GM21447 (cell line): ENCODE results near the gene G6PC3.

Source experiments
- ATAC-seq: cut with Tn5 transposase; IDR thresholded peaks from one replicate; pipeline ENCODE4 v1.9.1; 2021; ENCODE audit not compliant: unreplicated experiment

G6PC3 gene

DNA sequence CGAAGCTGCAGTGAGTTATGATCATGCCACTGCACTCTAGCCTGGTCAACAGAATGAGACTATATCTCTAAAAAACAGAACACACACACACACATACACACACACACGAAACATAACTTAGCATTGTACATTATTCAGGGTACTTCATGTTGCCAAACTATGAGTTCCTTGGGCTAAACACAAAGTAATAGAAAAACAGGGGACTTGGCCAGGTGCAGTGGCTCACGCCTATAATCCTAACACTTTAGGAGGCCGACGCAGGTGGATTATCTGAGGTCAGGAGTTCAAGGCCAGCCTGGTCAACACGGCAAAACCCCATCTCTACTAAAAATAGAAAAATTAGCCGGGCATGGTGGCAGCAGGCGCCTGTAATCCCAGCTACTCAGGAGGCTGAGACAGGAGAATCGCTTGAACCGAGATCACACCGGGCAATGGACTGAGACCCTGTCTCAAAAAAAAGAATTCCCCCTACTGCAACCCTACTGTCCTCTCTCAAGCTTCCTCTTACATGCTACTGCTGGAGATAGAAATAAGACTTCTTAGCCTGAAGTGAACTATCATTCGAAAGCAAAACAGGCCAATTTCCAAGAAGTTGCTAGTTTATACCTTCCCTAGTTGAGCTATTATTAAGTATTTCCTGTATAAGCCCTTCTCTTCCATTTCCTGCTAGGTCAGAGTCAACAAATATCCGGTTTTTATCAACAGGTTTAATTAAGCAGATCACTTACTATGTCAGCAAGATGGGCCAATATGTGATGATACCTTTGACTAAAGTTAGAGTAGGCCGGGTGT, 11.2 kb upstream of the G6PC3 start:
- ATAC-seq: no peak

DNA sequence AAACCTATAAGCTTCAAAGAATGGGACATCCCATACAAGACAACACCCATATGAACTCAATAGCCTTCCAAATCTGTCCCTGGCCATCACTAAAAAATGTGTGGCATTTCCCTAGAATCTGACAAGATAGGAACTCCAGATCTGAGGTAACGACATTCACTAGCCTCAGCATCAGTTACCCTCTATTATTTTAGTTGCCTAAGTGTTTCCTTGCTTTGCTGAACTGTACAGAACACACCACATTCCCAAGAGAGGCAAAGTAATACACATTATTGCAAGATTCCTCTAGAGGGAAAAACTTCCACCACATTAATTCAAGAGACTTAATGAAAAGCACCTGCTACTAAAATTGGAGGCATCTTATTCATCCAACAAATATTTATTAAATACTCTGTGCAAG, 9.1 kb upstream of the G6PC3 start:
- ATAC-seq: no peak

DNA sequence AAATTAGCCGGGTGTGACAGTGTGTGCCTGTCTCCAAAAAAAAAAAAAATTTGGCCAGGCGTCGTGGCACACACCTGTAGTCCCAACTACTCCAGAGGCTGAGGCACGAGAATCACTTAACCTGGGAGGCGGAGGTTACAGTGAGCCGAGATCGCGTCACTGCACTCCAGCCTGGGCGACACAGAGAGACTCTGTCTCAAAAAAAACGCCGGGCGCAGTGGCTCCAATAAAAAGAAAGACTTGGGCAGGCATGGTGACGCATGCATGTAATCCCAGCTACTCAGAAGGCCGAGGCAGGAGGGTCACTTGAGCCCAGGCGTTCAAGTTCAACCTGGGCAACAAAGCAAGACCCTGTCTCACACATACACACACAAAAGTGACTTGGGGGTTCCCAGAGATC, 7.7 kb upstream of the G6PC3 start:
- ATAC-seq: no peak

DNA sequence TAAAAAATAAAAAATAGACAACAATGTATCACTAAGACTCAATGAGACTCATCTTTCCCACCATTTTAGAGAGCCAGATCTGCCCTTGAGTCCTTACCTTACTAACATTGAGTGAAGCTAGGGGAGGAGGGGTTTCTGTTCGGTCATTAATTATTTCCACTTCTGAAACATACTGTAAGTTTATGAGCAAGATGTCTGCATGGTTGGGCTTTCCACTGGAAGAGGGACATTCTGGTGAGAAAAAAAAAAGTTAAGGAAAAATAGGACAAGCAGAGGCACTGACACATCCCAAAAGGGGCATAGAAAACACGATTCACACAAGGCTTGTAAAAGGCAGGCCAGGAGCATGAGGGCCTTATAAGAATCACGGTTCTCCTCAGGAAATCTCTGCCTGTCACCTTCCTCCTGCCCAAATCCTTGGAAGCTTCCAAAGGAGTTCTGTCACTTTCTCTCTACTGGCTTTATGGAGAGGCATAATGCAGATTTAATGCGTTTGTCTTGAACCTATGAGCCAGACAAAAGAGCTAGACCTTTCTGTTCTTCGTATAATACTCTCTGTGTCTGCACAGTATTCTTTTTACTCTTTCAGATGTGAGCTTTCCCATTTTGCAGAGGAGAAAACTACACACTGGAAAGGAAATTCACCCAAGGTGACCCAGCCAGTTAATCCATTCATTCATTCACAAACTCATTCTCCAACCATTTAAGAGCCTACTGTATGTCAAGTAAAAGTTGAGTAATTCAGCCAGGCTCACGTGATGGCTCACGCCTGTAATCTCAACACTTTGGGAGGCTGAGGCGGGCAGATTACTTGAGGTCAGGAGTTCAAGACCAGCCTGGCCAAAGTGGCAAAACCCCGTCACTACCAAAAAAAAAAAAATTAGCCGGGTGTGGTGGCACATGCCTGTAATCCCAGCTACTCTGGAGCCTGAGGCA, 6.6 kb upstream of the G6PC3 start:
- no peak for ATAC-seq

DNA sequence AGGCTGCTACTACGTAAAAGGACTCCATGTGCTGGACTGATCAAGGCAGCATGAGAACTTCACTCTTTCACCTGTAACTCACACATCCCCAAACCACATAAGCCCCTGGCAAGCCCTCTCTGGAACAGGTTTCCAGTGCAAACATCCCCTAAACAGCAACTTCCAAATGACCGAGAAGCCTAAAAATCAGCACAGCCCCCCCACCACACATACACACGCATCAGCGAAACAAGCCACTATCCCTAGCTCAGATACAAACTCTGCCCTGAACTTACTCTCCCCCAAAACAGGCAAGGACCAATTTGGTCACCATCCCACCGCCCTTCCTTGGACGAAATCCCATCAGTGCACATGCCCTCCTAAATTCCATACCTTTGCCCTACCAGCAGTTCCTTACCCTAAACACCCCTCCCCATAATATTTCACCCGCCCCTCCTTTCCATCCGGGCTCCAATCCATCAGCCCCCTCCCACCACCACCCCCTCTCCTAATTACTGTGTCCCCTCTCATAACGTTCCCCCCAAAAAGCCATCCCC, 4.8 kb upstream of the G6PC3 start:
- no peak for ATAC-seq

DNA sequence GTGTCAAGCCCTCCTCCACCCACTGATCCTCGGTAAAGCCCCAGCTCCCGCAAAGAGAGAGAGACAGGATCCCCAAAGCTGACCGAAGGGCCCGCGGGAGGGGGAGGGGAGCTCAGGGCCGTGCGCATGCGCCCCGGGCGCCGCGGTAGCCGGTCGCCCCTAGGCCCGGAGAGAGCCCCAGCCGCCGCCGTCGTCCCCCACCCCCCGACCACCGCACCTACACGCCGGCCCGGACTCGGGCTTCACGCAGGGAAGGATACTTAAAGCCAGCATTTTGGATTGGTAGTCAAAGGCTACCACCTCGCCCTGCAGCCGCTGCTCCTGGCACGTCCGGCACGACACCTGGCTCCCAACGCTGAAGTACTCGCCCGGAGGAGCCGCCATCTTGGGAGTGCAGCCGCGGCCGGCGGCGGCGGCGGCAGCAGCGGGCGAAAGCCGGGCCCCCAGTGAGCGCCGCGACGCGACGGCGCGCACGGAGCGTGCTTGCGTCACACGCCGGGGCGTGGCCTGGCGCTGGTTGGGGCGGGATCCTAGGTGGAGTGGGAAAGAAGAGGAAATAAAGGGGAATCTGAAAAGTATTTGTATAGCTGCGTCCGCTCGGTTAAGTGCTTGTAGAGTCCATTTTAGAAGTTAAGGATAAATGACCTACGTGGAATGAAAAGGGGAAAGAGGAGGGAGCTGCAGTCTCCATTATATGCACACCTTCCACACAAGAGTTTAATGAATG, 4.2 kb upstream of the G6PC3 start, which contains the start of gene LSM12:
TSS of gene LSM12 (minus strand) at position 468 of the 727 bp plus-strand sequence. CDS start at position 384, 84 bp downstream.
- peak; percentile 50 for ATAC-seq

DNA sequence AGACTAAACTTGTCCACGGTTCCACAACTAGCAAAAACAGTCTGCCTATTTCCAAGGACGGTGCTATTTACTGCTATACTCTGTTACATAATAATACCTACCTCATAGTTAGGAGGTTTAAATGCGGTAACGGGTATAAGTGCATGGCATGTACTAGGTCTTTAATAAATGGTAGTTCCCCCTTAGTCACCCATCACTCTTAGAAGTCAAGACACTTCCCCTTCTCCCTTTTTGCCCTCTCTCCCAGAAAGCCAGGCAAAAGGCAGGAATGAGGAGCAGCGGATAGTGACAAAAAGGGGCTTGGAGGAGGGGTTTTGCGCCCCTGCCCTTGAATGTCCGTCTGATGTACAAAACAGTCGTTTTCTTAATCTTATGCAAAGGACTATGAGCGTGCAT, 3.0 kb upstream of the G6PC3 start:
- ATAC-seq: no peak

DNA sequence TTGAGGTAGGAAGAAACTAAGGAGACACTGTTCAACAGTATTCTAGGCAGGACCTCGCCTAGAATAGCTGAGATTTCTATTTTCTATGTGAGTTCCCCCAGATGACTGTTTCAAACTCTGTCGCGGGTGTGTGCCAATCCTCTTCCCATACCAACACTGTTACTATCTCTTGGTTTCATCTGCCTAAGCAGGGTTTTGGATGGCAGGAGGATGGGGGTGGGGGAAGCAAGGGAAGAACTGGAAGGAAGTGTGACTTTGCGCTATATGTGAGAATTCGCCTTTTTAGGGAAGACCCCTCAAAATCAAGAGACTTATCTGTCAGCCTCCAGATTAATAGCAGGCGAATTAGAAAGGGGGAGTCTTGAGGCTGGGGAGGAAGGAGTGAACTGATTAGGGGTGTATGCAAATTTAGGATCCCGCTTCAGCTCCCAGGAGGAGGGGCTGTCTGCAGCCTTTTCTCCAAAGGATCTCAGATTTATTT, 521 bp upstream of the G6PC3 start:
- ATAC-seq: peak; percentile 11

DNA sequence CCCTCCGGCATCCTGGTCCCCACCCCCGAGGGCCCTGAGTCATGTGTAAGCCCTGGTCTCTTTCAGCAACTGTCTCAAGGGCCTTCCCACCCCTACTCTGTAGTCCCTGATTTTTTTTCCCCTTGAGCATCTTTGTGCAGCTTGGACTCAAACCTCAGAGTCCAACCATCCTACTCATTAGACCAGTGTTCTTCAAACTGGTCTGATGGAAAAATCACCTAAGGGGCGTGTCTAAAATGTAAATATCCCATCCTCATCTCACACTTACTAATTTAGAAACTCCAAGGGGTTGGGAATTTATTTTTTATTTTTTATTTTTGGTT, 624 bp downstream of the G6PC3 start:
- peak; percentile 24 for ATAC-seq

DNA sequence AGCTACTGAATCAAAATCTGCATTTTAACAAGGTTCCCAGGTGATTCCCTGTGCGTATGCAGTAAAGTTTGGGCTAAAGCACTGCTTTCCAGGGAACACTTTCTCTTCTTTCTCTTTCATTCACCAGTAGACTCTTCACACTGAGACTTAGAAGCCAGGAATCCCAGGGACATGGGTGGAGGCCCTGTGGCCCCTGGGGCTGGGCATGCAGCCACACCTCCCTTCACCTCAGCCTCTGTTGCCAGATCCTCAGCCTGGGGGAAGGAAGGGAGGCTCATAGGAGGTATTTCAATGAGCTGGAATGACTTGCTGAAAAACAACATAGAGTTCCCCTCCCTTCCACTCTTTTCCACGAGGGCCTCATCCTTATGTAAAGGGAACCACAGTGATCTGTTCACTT, 1.2 kb downstream of the G6PC3 start:
- no peak for ATAC-seq

DNA sequence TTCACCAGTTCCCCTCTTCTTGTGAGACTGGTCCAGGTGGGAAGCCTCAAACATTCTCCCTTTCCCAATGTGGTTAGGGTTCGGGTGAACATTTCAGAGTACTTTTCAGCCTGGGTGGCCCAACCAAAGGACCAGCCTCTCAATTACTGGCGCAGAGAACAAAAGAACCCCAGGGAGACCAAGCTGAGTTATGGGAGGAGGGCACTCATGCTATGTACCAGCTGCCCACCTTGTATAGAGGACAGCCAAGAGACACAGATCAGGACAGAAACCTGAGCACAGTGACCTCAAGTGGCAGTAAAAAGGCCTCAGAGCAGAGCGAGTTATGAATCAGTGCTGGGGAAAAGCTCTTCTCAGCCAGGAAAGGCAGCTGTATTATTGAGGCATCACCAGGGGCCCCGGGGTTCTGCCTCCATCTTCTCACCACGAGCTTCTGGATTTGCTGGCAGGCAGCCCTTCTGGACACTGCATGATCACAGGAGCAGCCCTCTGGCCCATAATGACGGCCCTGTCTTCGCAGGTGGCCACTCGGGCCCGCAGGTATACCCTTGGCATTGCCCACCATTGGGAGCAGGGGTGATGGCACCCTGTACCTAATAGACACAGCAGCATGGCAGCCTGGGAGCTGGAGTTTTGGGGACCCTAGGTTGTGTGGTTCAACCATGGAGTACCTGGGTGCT, 3.8 kb downstream of the G6PC3 start:
- ATAC-seq: no peak

DNA sequence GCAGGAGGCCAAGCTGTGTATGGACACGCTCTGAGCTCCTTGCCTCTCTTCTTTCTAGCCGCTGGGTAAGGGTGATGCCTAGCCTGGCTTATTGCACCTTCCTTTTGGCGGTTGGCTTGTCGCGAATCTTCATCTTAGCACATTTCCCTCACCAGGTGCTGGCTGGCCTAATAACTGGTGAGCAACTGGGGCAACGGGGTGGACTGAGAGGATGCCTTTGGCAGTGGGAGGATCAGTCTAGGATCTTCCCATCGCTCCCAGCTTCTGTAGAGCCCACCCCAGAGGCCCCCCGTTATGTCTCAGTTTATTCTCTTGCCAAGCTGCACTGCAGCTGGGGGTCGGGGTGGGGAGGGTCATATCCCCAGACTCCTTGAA, 4.4 kb downstream of the G6PC3 start:
- no peak for ATAC-seq

DNA sequence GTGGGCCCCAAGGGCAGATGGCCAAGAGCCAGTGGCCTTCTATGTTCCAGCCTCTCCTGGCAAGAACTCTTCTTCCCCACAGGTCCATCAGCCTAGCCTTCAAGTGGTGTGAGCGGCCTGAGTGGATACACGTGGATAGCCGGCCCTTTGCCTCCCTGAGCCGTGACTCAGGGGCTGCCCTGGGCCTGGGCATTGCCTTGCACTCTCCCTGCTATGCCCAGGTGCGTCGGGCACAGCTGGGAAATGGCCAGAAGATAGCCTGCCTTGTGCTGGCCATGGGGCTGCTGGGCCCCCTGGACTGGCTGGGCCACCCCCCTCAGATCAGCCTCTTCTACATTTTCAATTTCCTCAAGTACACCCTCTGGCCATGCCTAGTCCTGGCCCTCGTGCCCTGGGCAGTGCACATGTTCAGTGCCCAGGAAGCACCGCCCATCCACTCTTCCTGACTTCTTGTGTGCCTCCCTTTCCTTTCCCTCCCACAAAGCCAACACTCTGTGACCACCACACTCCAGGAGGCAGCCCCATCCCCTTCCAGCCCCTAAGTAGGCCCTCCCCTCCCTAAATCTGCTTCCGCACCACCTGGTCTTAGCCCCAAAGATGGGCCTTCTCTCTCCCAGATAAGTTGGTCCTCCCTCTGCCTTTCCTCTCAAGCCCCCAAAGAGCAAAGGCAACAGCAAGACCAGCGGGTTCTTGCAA, 5.2 kb downstream of the G6PC3 start:
- ATAC-seq: no peak

DNA sequence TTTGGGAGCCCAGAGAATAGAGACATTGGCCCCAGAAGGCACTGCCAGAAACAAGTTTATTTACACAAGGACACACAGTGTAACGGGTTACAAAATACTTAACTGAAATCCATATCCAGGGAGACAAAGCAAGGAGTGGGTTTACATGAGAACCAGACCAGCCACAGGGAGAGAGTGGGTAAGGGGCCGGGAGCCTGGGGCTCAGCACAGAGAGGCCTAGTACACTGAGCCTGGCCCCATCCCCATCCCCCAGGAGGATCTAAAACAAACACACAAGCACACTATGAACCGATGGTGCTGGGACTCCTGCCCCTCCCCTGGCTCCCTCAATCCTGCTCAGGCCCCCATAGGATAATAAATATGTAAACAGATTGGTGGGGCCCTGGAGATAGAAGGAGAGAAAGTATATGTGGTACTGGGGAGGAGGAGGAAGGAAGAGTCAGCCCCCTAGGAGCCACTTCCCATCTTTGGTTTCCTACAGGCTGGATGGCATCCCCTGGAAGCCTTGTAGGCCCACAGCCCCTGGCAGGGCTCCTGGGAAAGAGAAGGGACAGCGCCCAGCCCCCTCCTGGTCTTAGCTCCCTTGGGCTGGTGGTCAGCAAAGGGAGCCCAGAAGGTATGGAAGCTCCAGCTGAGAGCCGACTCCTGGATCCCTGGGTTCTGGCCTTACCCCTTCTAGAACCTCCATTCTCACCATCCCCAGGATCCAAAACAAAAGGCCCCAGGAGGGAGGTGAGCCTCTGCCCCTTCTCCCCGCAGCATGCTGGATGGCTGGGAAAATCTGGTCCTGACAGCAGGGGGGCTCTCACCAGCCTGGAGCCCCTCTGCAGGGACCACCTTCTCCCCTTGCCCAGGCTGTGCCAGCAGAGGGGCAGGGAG, 6.4 kb downstream of the G6PC3 start:
- ATAC-seq: no peak

DNA sequence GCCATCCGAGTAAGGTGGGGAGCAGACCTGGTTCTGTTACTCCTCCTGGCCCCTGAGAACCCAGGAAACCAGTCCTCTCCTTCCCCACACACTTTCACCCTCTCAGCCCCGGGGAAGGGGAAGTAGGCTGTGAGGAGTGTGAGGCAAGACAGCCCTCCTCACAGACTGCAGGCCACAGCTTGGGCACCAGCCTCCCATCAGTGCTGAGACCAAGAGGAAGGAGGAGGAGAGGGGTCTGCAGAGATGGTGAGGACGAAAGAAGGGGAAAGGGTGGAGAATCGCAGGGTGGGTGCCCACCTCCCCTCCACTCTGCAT, 7.0 kb downstream of the G6PC3 start:
- ATAC-seq: no peak

DNA sequence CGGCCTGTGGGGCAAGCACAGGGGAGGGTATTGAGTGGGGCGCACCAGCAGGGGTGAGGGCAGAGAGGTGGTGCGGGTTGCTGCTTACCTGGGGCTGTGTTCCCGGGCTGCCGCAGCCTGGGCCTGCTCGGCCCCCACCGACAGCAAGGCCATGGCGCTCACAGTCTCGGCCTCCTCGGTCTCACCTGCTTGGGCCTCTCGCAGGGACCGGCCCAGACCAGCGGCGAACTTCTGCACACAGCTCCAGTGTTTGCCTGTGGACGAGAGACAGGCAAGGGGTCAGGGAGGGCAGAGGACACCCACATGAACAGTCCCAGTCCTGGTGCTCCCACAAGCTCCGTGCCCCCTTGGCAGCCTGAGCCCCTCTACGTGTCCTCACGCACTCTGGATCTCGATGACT, 7.9 kb downstream of the G6PC3 start:
- no peak for ATAC-seq

DNA sequence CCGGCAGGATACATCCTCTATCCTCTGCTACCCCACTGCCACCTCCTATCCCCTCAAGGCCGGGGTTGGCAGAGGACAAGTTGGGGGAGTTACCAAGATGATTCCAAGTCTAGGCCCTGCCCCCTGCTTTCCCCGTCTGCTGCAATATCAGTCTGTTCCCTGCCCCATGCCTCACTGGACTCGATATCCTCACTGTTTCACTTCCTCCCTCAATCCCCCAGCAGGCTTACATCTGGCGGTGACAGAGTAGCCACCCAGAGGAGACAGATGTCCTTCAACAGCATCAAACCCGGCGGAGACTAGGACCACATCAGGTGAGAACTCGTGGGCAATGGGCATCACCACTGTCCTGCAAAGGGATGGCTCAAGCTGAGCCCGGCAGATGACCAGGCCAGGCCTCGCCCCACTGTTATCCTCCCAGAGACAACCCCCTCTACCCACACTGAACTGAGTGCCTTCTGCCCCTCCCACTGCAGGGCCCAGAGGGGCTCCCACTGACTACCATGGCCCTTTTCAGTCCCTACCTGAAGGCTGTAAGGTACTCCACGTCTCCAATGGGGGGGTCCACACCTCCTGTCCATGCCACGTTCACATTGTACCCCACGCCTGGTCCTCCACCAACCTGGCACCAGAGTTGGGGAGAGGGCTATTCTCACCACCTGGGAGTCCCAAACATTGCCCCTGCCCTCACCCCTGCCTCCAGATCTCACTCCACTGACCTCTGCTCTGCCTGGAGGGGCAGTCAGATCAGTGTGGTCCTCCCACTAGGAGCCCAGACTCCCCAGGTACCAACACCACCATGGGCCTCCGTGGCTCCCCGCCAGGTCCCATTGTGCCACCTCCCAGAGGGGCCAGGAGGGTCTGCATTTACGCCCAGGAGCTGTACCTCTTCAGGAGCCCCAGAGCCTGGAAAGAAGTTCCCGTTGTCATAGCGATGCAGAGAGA, 9.6 kb downstream of the G6PC3 start:
- no peak for ATAC-seq

DNA sequence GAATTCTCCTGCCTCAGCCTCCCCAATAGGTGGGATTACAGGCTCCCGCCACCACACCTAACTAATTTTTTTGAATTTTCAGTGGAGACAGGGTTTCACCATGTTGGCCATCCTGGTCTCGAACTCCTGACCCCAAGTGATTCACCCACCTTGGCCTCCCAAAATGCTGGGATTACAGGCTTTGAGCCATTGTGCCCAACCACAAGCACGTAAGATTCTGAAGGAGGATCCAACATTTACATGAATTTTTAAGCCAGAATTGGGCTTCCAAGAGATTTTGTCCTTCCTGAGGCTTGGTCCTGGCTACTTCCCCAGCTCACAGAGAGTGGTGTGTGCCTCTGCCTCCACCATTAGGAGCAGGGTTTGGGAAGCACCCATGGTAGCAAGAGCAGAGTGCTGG, 11.1 kb downstream of the G6PC3 start:
- ATAC-seq: no peak
